ENCODE data around the gene OR2S2. TPM values are rescaled to one million over a fixed set of nuclear protein-coding genes. Genes with fewer than 3 reads are reported as not detected.

OR2S2 gene
- total and polyA plus RNA-seq, 2 donors (not counting 1 experiment from before 2014, with no cell fraction given): not detected

DNA sequence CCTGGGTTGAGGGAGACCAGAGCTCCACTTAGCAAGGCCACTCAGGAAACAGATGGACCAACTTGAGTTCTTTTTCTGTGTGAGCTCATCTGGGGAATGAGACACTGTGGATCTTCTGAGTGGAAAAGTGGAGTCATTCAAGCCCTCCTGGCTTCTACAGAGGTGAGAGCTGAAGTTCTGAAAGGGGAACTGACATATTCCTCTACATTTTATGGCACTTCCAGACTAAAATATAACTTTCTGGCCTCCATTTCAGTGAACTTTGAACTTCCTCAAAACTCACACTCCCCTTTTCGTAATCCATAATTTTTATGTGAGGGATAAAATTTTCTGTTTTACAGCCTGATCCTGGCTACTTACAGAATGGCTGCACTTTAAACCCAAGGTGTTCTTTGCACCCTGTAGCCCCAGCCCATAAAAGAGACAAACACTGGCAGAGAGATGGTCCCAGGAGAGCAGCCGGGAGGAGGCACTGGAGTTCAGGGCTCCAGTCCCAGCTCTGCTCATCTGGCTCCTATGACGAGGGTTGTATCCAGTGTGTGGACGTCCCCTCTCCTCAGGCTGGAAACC, 37.8 kb downstream of the OR2S2 start:
- Mint-ChIP-seq H3K4me1 (peaks cover 5% of the 10 kb centered on the region), H3K9me3 (ENCODE audit: insufficient read depth) (no peaks in the 10 kb centered on the region), H3K4me3 (no peak overlapping the region), H3K27me3 (peaks cover 18% of the 10 kb centered on the region), H3K27ac (no peak overlapping the region)
- intact Hi-C loops (cut with micrococcal nuclease): no loop called here
- H4K20me1 ChIP-seq (ENCODE audit: control insufficient read depth, insufficient read depth, low read length, poor library complexity, severe bottlenecking): no peaks in the 10 kb centered on the region
- no peaks in the 10 kb centered on the region for H3K9me3 ChIP-seq (ENCODE audit: control extremely low read depth in 1 of 3, control insufficient read depth in 2 of 3, insufficient read depth in 1 of 3, low read length in 2 of 3)
- H3K4me3 ChIP-seq (ENCODE audit: control extremely low read depth in 1 of 5, extremely low read depth in 1 of 5, insufficient read depth in 1 of 5, low read depth in 2 of 5, low read length in 4 of 5): no peak overlapping the region
- no peak for ATAC-seq (ENCODE audit: low read depth)
- H3K79me2 ChIP-seq (ENCODE audit: control insufficient read depth, insufficient read depth, low read length): no peaks in the 10 kb centered on the region
- no peak for DNase-seq
- peaks cover 0 to 11% (median 5%) of the 10 kb centered on the region in 4 experiments for H3K27me3 ChIP-seq (replicated peaks in 1 of 4; ENCODE audit: control extremely low read depth in 1 of 4, control insufficient read depth in 3 of 4, insufficient read depth in 4 of 4, low read length in 3 of 4)
- H3K9ac ChIP-seq (ENCODE audit: low read length): no peak overlapping the region
- H3K4me2 ChIP-seq (replicated peaks; ENCODE audit: low read depth, low read length, poor library complexity, severe bottlenecking): no peak overlapping the region
- H3K27ac ChIP-seq (ENCODE audit: low read length in 2 of 2): no peak overlapping the region
- no peaks in the 10 kb centered on the region for H3K4me1 ChIP-seq (ENCODE audit: control insufficient read depth in 2 of 2, insufficient read depth in 2 of 2, low read length in 2 of 2)
- ChIA-PET POLR2A (no interaction called here), CTCF (interaction anchor here (0.8 to 1.6 kb wide), 5 partner anchors 17 to 130 kb away, joined by 3 to 5 read pairs (median 3); no protein-coding TSS in a partner anchor)
- 91% methylated on average over 3 of the region's 4 CpGs for WGBS (ENCODE audit: insufficient coverage)
- no peak overlapping the region for H2AFZ ChIP-seq (ENCODE audit: insufficient read depth, low read depth, low read length, poor library complexity, severe bottlenecking)
- no peak for TF ChIP-seq EZH2 (IDR thresholded peaks at IDR 0.05; ENCODE audit: borderline replicate concordance, insufficient read depth, low read depth, low read length, poor library complexity, severe bottlenecking)
- TF ChIP-seq, protein P1, sequence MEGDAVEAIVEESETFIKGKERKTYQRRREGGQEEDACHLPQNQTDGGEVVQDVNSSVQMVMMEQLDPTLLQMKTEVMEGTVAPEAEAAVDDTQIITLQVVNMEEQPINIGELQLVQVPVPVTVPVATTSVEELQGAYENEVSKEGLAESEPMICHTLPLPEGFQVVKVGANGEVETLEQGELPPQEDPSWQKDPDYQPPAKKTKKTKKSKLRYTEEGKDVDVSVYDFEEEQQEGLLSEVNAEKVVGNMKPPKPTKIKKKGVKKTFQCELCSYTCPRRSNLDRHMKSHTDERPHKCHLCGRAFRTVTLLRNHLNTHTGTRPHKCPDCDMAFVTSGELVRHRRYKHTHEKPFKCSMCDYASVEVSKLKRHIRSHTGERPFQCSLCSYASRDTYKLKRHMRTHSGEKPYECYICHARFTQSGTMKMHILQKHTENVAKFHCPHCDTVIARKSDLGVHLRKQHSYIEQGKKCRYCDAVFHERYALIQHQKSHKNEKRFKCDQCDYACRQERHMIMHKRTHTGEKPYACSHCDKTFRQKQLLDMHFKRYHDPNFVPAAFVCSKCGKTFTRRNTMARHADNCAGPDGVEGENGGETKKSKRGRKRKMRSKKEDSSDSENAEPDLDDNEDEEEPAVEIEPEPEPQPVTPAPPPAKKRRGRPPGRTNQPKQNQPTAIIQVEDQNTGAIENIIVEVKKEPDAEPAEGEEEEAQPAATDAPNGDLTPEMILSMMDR (IDR thresholded peaks at IDR 0.05): no peak
- no peaks in the 10 kb centered on the region for H3K36me3 ChIP-seq (replicated peaks in 1 of 2; ENCODE audit: control extremely low read depth in 1 of 2, control insufficient read depth in 1 of 2, extremely low read depth in 1 of 2, insufficient read depth in 2 of 2, low read length in 1 of 2)

DNA sequence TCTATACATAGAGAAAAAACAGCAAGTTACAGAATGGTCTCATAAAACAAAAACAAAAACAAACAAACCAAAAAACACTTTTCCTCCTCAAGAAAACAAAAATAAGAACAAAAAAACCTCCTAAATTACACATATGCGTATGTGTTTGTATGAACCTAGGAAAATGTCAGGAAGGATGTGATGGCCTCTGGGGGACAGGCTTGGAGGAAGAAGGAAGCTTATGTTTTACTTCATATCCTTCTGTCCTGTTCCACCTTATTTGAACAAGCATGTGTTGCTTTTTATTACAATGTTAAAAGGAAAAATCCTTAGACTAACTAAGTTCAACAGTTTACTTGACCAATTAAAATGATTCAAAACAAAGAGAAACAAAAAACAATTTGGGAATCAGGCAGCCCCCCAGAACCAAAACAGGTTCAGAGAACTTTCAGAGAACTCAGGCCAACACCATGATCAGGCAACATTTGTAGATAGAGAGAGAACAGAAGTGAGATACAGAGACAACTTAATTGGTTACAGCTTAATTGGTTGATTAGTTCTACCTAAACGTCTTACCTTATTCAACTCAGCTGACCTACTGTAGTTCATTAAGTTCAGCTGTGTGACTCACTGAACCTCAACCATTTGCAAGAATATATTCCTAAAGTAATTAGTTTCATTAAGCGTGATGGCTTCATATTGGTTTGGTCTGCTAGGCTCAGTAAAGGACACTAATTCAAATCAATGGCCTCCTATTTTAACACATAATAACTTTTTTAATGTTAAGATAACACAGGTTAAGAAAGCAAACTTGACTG, 38.5 kb downstream of the OR2S2 start:
- CTCF ChIA-PET: interaction anchor here (0.9 to 1.6 kb wide), 3 partner anchors 21 to 129 kb away, joined by 3 to 5 read pairs (median 4); no protein-coding TSS in a partner anchor
- Mint-ChIP-seq H3K4me1 (peaks cover 5% of the 10 kb centered on the region), H3K27ac (no peak overlapping the region), H3K9me3 (ENCODE audit: insufficient read depth) (no peaks in the 10 kb centered on the region), H3K4me3 (no peak overlapping the region), H3K27me3 (peaks cover 13% of the 10 kb centered on the region)
- POLR2A ChIA-PET: no interaction called here
- no peak overlapping the region for H3K4me2 ChIP-seq (replicated peaks; ENCODE audit: low read depth, low read length, poor library complexity, severe bottlenecking)
- ATAC-seq (ENCODE audit: low read depth): no peak
- no peak overlapping the region for H3K4me3 ChIP-seq (ENCODE audit: control extremely low read depth in 1 of 5, extremely low read depth in 1 of 5, insufficient read depth in 1 of 5, low read depth in 2 of 5, low read length in 4 of 5)
- no peaks in the 10 kb centered on the region for H3K9me3 ChIP-seq (ENCODE audit: control extremely low read depth in 1 of 3, control insufficient read depth in 2 of 3, insufficient read depth in 1 of 3, low read length in 2 of 3)
- no peaks in the 10 kb centered on the region for H3K4me1 ChIP-seq (ENCODE audit: control insufficient read depth in 2 of 2, insufficient read depth in 2 of 2, low read length in 2 of 2)
- no peak for TF ChIP-seq EZH2 (IDR thresholded peaks at IDR 0.05; ENCODE audit: borderline replicate concordance, insufficient read depth, low read depth, low read length, poor library complexity, severe bottlenecking)
- TF ChIP-seq, protein P1 (IDR thresholded peaks at IDR 0.05): no peak
- no peak overlapping the region for H2AFZ ChIP-seq (ENCODE audit: insufficient read depth, low read depth, low read length, poor library complexity, severe bottlenecking)
- H3K79me2 ChIP-seq (ENCODE audit: control insufficient read depth, insufficient read depth, low read length): no peaks in the 10 kb centered on the region
- H3K27me3 ChIP-seq (replicated peaks in 1 of 4; ENCODE audit: control extremely low read depth in 1 of 4, control insufficient read depth in 3 of 4, insufficient read depth in 4 of 4, low read length in 3 of 4): peaks cover 0 to 8% (median 2%) of the 10 kb centered on the region in 4 experiments
- H4K20me1 ChIP-seq (ENCODE audit: control insufficient read depth, insufficient read depth, low read length, poor library complexity, severe bottlenecking): no peaks in the 10 kb centered on the region
- intact Hi-C loops (cut with micrococcal nuclease): no loop called here
- DNase-seq: no peak
- no peak overlapping the region for H3K9ac ChIP-seq (ENCODE audit: low read length)
- no peaks in the 10 kb centered on the region for H3K36me3 ChIP-seq (replicated peaks in 1 of 2; ENCODE audit: control extremely low read depth in 1 of 2, control insufficient read depth in 1 of 2, extremely low read depth in 1 of 2, insufficient read depth in 2 of 2, low read length in 1 of 2)
- no CpG with 5 or more reads among the region's 3 CpGs for WGBS (ENCODE audit: insufficient coverage)
- no peak overlapping the region for H3K27ac ChIP-seq (ENCODE audit: low read length in 2 of 2)
